BJ (cell line): Measurements from ENCODE around the gene HYAL4. TPM values are rescaled to one million over a fixed set of nuclear protein-coding genes. Genes with fewer than 3 reads are reported as not detected.
A peak's percentile ranks its signal among the peaks of the same experiment; 100 is the strongest.

Source experiments
- CTCF ChIA-PET: fragments of 350-600 bp; formaldehyde crosslinking; extraction: SDS; loops from one replicate; lab custom pipeline; 2021; ENCODE audit warnings: antibody characterized with exemption, inconsistent platforms; lab: Yijun Ruan, JAX
- POLR2A ChIA-PET: fragments of 300-600 bp; sonication (Branson Sonifier 250); formaldehyde crosslinking; extraction: SDS; loops from one replicate; lab custom pipeline; 2021; ENCODE audit warnings: antibody characterized with exemption; lab: Charles Lee
- DNase-seq: peaks from one replicate; pipeline ENCODE4 v3.0.0-alpha.2; 2011; ENCODE audit warnings: low read depth
- H3K27me3 ChIP-seq: 2 replicates; pipeline ENCODE4 v1.6.0; 2011; ENCODE audit warnings: low read length; ENCODE audit not compliant: control insufficient read depth, insufficient read depth
- H3K36me3 ChIP-seq: 2 replicates; pipeline ENCODE4 v1.5.1; 2011; ENCODE audit warnings: low read length; ENCODE audit not compliant: control insufficient read depth, insufficient read depth
- H3K4me3 ChIP-seq: 2 replicates; pipeline ENCODE4 v1.5.1; 2011; ENCODE audit warnings: low read depth, mild to moderate bottlenecking, control low read depth, low read length
- CTCF ChIP-seq: IDR thresholded peaks from 2 replicates; pipeline ENCODE4 v1.5.1; 2011; ENCODE audit warnings: low read depth, mild to moderate bottlenecking, control low read depth, inconsistent platforms, low read length, moderate library complexity; ENCODE audit not compliant: insufficient read depth
- polyA minus RNA-seq: library from RNA; depleted of rRNA, polyadenylated mRNA; stranded (reverse); fragments of >200 nt; gene quantifications from 2 replicates; pipeline ENCODE4 v1.2.3, GENCODE V29; 2011; rRNA and poly(A)+ RNA removed
- polyA plus RNA-seq: library from polyadenylated mRNA; depleted of rRNA; stranded (reverse); fragments of >200 nt; gene quantifications from 2 replicates; pipeline ENCODE4 v1.2.3, GENCODE V29; 2011; rRNA removed

HYAL4 gene
- polyA plus RNA-seq (not detected in 2 replicates), polyA minus RNA-seq (not detected in 2 replicates)

DNA sequence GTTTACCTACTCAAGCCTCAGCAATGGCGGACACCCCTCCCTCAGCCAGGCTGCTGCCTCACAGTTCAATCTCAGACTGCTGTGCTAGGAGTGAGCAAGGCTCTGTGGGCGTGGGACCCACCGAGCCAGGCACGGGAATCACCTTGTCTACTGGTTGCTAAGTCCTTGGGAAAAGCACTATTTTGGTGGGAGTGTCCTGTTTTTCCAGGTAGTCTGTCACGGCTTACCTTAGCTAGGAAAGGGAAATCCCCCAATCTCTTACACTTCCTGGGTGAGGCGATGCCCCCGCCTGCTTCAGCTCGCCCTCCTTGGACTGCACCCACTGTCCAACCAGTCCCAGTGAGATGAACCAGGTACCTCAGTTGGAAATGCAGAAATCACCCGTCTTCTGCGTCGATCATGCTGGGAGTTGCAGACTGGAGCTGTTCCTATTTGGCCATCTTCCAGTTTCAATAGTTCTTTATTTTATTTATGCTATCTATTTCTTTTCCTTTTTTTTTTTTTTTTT lies at the start of gene HYAL4:
TSS of gene HYAL4 (plus strand) at position 458 of the 508 bp plus-strand sequence. CDS start 23,105 bp downstream, outside the sequence.
- POLR2A ChIA-PET = no interaction called here
- CTCF ChIA-PET = interaction anchor here (1.1 kb wide), 1 partner anchor 21 kb away, joined by 4 read pairs; no protein-coding TSS in a partner anchor
- no peak within 1 kb of the TSS for H3K4me3 ChIP-seq
- no peak for TF ChIP-seq CTCF
- no peaks in the 10 kb centered on the region for H3K27me3 ChIP-seq
- no peaks in the 10 kb centered on the region for H3K36me3 ChIP-seq
- DNase-seq = no peak

- no peak for DNase-seq
- Histone ChIP-seq H3K27me3 (no peaks in the 10 kb centered on the region), H3K4me3 (no peak overlapping the region), H3K36me3 (no peaks in the 10 kb centered on the region)
- TF ChIP-seq CTCF = no peak
- ChIA-PET POLR2A (no interaction called here), CTCF (no interaction called here)
Measured at GRCh38 chr7:123795917-123796316, 49.1 kb upstream of the HYAL4 start.

GRCh38 chr7:123796568-123796967 lies 48.4 kb upstream of the HYAL4 start:
- no peaks in the 10 kb centered on the region for H3K27me3 ChIP-seq
- H3K4me3 ChIP-seq = no peak overlapping the region
- no peak for DNase-seq
- POLR2A ChIA-PET = no interaction called here
- CTCF ChIA-PET = interaction anchor here (1.1 to 2.6 kb wide), 6 partner anchors 9 to 134 kb away, joined by 4 to 21 read pairs (median 9); no protein-coding TSS in a partner anchor
- H3K36me3 ChIP-seq = no peaks in the 10 kb centered on the region
- no peak for TF ChIP-seq CTCF

DNA sequence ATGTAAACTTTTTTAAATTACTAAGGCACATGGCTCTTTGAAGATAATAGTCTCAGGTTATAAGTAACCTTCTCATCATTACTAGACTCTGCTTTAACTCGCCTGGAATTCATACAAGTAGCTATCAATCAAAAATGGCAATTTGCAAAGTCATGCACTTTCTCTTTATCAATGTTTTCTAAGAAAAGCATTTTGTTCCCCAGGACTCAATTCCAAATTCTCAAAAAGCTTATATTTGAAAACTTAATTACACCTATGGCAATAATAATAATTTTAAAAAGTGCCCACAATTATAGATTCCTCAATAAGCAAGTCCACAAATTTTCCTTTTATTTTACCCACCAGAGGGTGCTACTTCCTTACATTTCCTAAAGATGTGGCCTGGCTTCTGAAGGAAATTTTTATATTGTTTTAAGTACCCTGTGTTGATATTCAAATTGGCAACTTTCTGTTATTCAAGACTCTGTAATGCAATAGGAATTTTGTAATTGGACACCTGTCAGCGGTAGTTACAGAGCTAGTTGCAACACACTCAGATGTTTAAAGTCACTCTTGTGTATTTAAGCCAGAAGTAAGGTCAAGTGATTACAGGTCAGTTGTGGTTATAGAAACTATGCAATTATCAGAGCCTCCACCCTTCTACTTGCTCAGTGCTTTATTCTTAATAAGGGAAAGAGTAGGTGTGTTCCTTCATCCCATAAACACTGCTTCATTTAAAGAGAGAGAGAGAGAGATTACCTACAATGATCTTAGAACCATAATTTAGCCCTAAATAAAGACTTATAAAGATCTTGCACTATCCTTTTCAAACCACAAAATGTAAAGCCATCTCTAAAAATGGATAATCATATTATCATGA lies 47.1 kb upstream of the HYAL4 start:
- POLR2A ChIA-PET = no interaction called here
- Histone ChIP-seq H3K36me3 (no peaks in the 10 kb centered on the region), H3K27me3 (no peaks in the 10 kb centered on the region), H3K4me3 (no peak overlapping the region)
- CTCF ChIA-PET = interaction anchor here (0.9 to 2.6 kb wide), 11 partner anchors 9 to 135 kb away, joined by 3 to 21 read pairs (median 5); no protein-coding TSS in a partner anchor
- peak; percentile 49 for TF ChIP-seq CTCF
- peak; percentile 59 for DNase-seq

DNA sequence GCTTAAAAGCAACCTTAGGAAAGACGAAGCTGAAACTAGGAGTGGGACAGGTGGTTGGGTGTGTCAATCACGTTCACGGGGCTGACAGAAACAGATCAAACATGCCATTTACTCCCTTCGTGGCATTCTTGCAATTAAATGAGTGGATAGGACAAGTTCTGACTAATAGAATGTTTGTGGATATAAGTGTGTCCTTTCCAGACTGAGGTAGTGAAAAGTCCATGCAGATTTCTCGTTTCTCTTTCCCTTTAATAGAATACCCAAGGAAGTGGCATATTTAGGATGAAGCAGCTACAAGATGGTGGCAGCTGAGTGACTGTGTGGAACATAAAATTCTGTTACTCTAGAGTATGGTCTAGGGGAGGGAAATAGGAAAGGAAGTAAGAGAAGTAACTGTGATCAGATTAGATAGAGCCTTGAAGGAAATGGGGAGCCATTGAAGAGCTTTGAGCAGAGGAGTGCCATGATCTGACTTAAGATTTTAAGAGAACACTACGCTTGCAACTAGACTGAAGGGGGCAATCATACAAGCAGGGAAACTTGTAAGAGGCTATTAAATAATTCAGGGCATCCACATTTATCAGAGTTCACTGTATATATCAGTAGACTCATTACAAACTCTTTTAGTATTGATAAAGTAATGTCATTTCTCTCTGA lies 46.3 kb upstream of the HYAL4 start:
- no peaks in the 10 kb centered on the region for H3K36me3 ChIP-seq
- no peaks in the 10 kb centered on the region for H3K27me3 ChIP-seq
- ChIA-PET CTCF (interaction anchor here (0.9 to 2.6 kb wide), 7 partner anchors 9 to 116 kb away, joined by 3 to 21 read pairs (median 6); no protein-coding TSS in a partner anchor), POLR2A (no interaction called here)
- no peak for TF ChIP-seq CTCF
- H3K4me3 ChIP-seq = no peak overlapping the region
- no peak for DNase-seq
